H9 (cell line): Measurements from ENCODE around the gene OPA3. TPM values are rescaled to one million over a fixed set of nuclear protein-coding genes. Genes with fewer than 3 reads are reported as not detected.
A peak's percentile ranks its signal among the peaks of the same experiment; 100 is the strongest.

Experiments used
- DNase-seq: peaks from one replicate; pipeline ENCODE4 v3.0.0-alpha.2; 2017
- H2AFZ ChIP-seq: one replicate; pipeline ENCODE4 v1.6.1; 2013; ENCODE audit warnings: mild to moderate bottlenecking, low read length, control low read depth, moderate library complexity
- H2AK5ac ChIP-seq: 2 replicates; pipeline ENCODE4 v1.6.1; 2013; ENCODE audit warnings: low read length, control low read depth, mixed read lengths; ENCODE audit not compliant: insufficient read length
- H2BK120ac ChIP-seq: one replicate; pipeline ENCODE4 v1.6.1; 2013; ENCODE audit warnings: low read depth, mild to moderate bottlenecking, low read length, control low read depth, inconsistent platforms; ENCODE audit not compliant: poor library complexity, severe bottlenecking
- H2BK12ac ChIP-seq: 2 replicates; pipeline ENCODE4 v1.6.1; 2013; ENCODE audit warnings: low read length, control low read depth, mixed read lengths, low read depth; ENCODE audit not compliant: insufficient read length
- H2BK15ac ChIP-seq: 2 replicates; pipeline ENCODE4 v1.6.1; 2013; ENCODE audit warnings: low read depth, low read length, control low read depth
- H2BK20ac ChIP-seq: one replicate; pipeline ENCODE4 v1.6.1; 2013; ENCODE audit warnings: low read depth, mild to moderate bottlenecking, low read length, control low read depth, inconsistent platforms; ENCODE audit not compliant: poor library complexity, severe bottlenecking
- H2BK5ac ChIP-seq: 2 replicates; pipeline ENCODE4 v1.6.1; 2013; ENCODE audit warnings: low read length, control low read depth, mixed read lengths; ENCODE audit not compliant: insufficient read length
- H3K14ac ChIP-seq: 2 replicates; pipeline ENCODE4 v1.6.1; 2013; ENCODE audit warnings: low read length, control low read depth; ENCODE audit not compliant: insufficient read depth
- H3K18ac ChIP-seq: 2 replicates; pipeline ENCODE4 v1.6.1; 2013; ENCODE audit warnings: low read depth, mild to moderate bottlenecking, mixed read lengths, low read length, control low read depth; ENCODE audit not compliant: insufficient read length
- H3K23ac ChIP-seq: 2 replicates; pipeline ENCODE4 v1.6.1; 2013; ENCODE audit warnings: low read length, control low read depth, mixed read lengths, low read depth; ENCODE audit not compliant: insufficient read length
- H3K23me2 ChIP-seq: 2 replicates; pipeline ENCODE4 v1.6.1; 2013; ENCODE audit warnings: low read depth, mild to moderate bottlenecking, mixed read lengths, low read length, control low read depth; ENCODE audit not compliant: insufficient read length, poor library complexity, severe bottlenecking
- H3K27ac ChIP-seq: 2 replicates; pipeline ENCODE4 v1.5.1; 2013; ENCODE audit warnings: low read length, control low read depth, mixed read lengths, low read depth; ENCODE audit not compliant: insufficient read length
- H3K27me3 ChIP-seq: 2 replicates; pipeline ENCODE4 v1.6.1; 2013; ENCODE audit warnings: low read length, control low read depth, inconsistent platforms; ENCODE audit not compliant: insufficient read depth
- H3K4ac ChIP-seq: 2 replicates; pipeline ENCODE4 v1.6.1; 2013; ENCODE audit warnings: low read depth, mild to moderate bottlenecking, control low read depth, inconsistent platforms, low read length, moderate library complexity
- H3K4me1 ChIP-seq: 2 replicates; pipeline ENCODE4 v1.6.1; 2013; ENCODE audit warnings: low read length, control low read depth, inconsistent platforms; ENCODE audit not compliant: insufficient read depth
- H3K4me2 ChIP-seq: 2 replicates; pipeline ENCODE4 v1.6.1; 2013; ENCODE audit warnings: low read length, control low read depth, mixed read lengths; ENCODE audit not compliant: insufficient read length, insufficient read depth
- H3K56ac ChIP-seq: 2 replicates; pipeline ENCODE4 v1.6.1; 2013; ENCODE audit warnings: low read depth, mild to moderate bottlenecking, mixed read lengths, low read length, control low read depth; ENCODE audit not compliant: insufficient read length
- H3K79me1 ChIP-seq: 2 replicates; pipeline ENCODE4 v1.6.1; 2013; ENCODE audit warnings: low read depth, mild to moderate bottlenecking, moderate library complexity, low read length, control low read depth, inconsistent platforms; ENCODE audit not compliant: insufficient read depth, poor library complexity, severe bottlenecking
- H3K79me2 ChIP-seq: 2 replicates; pipeline ENCODE4 v1.6.1; 2013; ENCODE audit warnings: low read length, control low read depth, inconsistent platforms; ENCODE audit not compliant: insufficient read depth
- H3K9ac ChIP-seq: 2 replicates; pipeline ENCODE4 v1.6.1; 2013; ENCODE audit warnings: low read length, control low read depth, mixed read lengths; ENCODE audit not compliant: insufficient read length; ENCODE audit errors: extremely low read depth
- H3K9me3 ChIP-seq: one replicate; pipeline ENCODE4 v1.6.1; 2013; ENCODE audit warnings: low read depth, low read length, inconsistent platforms; ENCODE audit not compliant: control insufficient read depth
- H3T11ph ChIP-seq: one replicate; pipeline ENCODE4 v1.6.1; 2013; ENCODE audit warnings: mild to moderate bottlenecking, low read length, control low read depth, inconsistent platforms
- H4K20me1 ChIP-seq: one replicate; pipeline ENCODE4 v1.6.1; 2013; ENCODE audit not compliant: control insufficient read depth, insufficient read length, insufficient read depth
- H4K5ac ChIP-seq: 2 replicates; pipeline ENCODE4 v1.6.1; 2013; ENCODE audit warnings: low read depth, mild to moderate bottlenecking, mixed read lengths, low read length, control low read depth; ENCODE audit not compliant: insufficient read length
- H4K8ac ChIP-seq: replicated peaks from 2 replicates; pipeline ENCODE4 v1.6.1; 2013; ENCODE audit warnings: low read length, control low read depth, mixed read lengths, low read depth; ENCODE audit not compliant: insufficient read length
- H4K91ac ChIP-seq: 2 replicates; pipeline ENCODE4 v1.6.1; 2013; ENCODE audit warnings: low read depth, mild to moderate bottlenecking, moderate library complexity, mixed read lengths, low read length, control low read depth; ENCODE audit not compliant: insufficient read length
- H3K27ac Mint-ChIP-seq, 3 experiments: 2 replicates in 2 of 3; 3 replicates in 1 of 3; pipeline ENCODE4 v1.8.0; 2020 to 2021; ENCODE audit warnings: mixed read lengths in 3 of 3, mild to moderate bottlenecking in 1 of 3, moderate library complexity in 1 of 3
- H3K27me3 Mint-ChIP-seq: 2 replicates; pipeline ENCODE4 v1.8.0; 2021; ENCODE audit warnings: low read depth, mild to moderate bottlenecking, moderate library complexity, mixed read lengths
- H3K36me3 Mint-ChIP-seq, 3 experiments: 2 replicates in 2 of 3; 3 replicates in 1 of 3; pipeline ENCODE4 v1.8.0; 2020 to 2021; ENCODE audit warnings: low read depth in 3 of 3, mixed read lengths in 3 of 3; ENCODE audit not compliant: insufficient read depth in 1 of 3
- H3K4me1 Mint-ChIP-seq, 2 experiments: 2 replicates each; pipeline ENCODE4 v1.8.0; 2020; ENCODE audit warnings: mixed read lengths in 2 of 2
- H3K4me3 Mint-ChIP-seq, 2 experiments: 2 replicates in 1 of 2; 3 replicates in 1 of 2; pipeline ENCODE4 v1.8.0; 2020 to 2021; ENCODE audit warnings: mild to moderate bottlenecking in 2 of 2, mixed read lengths in 2 of 2, moderate library complexity in 1 of 2
- H3K9me3 Mint-ChIP-seq, 2 experiments: 2 replicates in 1 of 2; 3 replicates in 1 of 2; pipeline ENCODE4 v1.8.0; 2020; ENCODE audit warnings: mild to moderate bottlenecking in 2 of 2, mixed read lengths in 2 of 2, moderate library complexity in 1 of 2
- WGBS: extraction: QIAGEN DNeasy Blood & Tissue Kit; methylation state at CpG from one replicate; pipeline ENCODE4 v1.1.7; 2013; ENCODE audit warnings: missing lambda C conversion rate, low lambda C conversion rate, mixed read lengths; ENCODE audit not compliant: insufficient read length; ENCODE audit errors: extremely low coverage; 5-methylcytosine and 5-hydroxymethylcytosine counted together
- total RNA-seq: library from RNA; stranded (reverse); gene quantifications from 2 replicates; pipeline ENCODE4 v1.2.1, GENCODE V29; 2021
- TF ChIP-seq, protein P1 (sequence below): fragments of 200-600 bp; sonication (generic); conservative IDR thresholded peaks from 3 replicates; pipeline ENCODE4 v1.8.0; 2021; ENCODE audit warnings: antibody characterized with exemption, mild to moderate bottlenecking

OPA3 gene
- total RNA-seq, 1 experiment from 2014 or later: 13.0 TPM

GRCh38 chr19:45501730-45502014 lies 82.9 kb downstream of the OPA3 start:
- Histone ChIP-seq H3K9ac (no peak overlapping the region), H4K5ac (no peak overlapping the region), H2BK5ac (no peak overlapping the region), H2BK12ac (no peak overlapping the region), H3K23ac (no peak overlapping the region), H2BK15ac (no peak overlapping the region), H3K79me1 (no peaks in the 10 kb centered on the region), H2AK5ac (no peak overlapping the region), H3K14ac (no peak overlapping the region), H2AFZ (no peak overlapping the region), H4K20me1 (no peaks in the 10 kb centered on the region), H3K4ac (no peak overlapping the region), H3K23me2 (peaks cover 14% of the 10 kb centered on the region), H4K8ac (no peak overlapping the region), H3T11ph (no peak overlapping the region), H4K91ac (no peak overlapping the region), H3K4me1 (peaks cover 4% of the 10 kb centered on the region; the same call in 1 of the 2 replicates), H3K27me3 (no peaks in the 10 kb centered on the region; the same call in 1 of the 2 replicates), H3K56ac (no peak overlapping the region), H2BK20ac (no peak overlapping the region), H3K27ac (no peak overlapping the region), H3K4me2 (no peak overlapping the region), H3K18ac (no peak overlapping the region), H3K9me3 (no peaks in the 10 kb centered on the region), H3K79me2 (no peaks in the 10 kb centered on the region), H2BK120ac (no peak overlapping the region)
- Mint-ChIP-seq H3K36me3 (peaks cover 0 to 4% (median 0%) of the 10 kb centered on the region in 3 experiments; a peak in 2 of 7 replicates), H3K4me1 (peaks cover 33 to 53% of the 10 kb centered on the region in 2 experiments), H3K9me3 (no peaks in the 10 kb centered on the region; a peak in 2 of 5 replicates), H3K27me3 (peaks cover 27% of the 10 kb centered on the region), H3K4me3 (peak overlapping the region in 1 of 2 experiments; percentile 18; a peak in 1 of 5 replicates), H3K27ac (peak overlapping the region in 1 of 3 experiments; percentile 76; a peak in 2 of 7 replicates)
- no CpG with 5 or more reads among the region's 2 CpGs for WGBS
- TF ChIP-seq, protein P1, sequence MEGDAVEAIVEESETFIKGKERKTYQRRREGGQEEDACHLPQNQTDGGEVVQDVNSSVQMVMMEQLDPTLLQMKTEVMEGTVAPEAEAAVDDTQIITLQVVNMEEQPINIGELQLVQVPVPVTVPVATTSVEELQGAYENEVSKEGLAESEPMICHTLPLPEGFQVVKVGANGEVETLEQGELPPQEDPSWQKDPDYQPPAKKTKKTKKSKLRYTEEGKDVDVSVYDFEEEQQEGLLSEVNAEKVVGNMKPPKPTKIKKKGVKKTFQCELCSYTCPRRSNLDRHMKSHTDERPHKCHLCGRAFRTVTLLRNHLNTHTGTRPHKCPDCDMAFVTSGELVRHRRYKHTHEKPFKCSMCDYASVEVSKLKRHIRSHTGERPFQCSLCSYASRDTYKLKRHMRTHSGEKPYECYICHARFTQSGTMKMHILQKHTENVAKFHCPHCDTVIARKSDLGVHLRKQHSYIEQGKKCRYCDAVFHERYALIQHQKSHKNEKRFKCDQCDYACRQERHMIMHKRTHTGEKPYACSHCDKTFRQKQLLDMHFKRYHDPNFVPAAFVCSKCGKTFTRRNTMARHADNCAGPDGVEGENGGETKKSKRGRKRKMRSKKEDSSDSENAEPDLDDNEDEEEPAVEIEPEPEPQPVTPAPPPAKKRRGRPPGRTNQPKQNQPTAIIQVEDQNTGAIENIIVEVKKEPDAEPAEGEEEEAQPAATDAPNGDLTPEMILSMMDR: no peak
- peak; percentile 55 for DNase-seq
